H1 (cell line): ENCODE data around the gene GCLC. TPM values are rescaled to one million over a fixed set of nuclear protein-coding genes. Genes with fewer than 3 reads are reported as not detected.

Experiments
- POLR2AphosphoS5 ChIP-seq: IDR thresholded peaks from 2 replicates; pipeline ENCODE4 v1.6.1; 2011; ENCODE audit warnings: low read depth, low read length
- SP2 ChIP-seq: IDR thresholded peaks from 2 replicates; pipeline ENCODE4 v1.6.1; 2012; ENCODE audit warnings: mild to moderate bottlenecking, low read length, inconsistent platforms
- polyA plus RNA-seq, 7 experiments: library from polyadenylated mRNA; depleted of rRNA in 3 of 7; stranded (reverse) in 5 of 7; unstranded in 2 of 7; fragments of >200 nt in 5 of 7; fragments of 200-250 nt in 2 of 7; gene quantifications; 1 replicate in 5 of 7; 2 replicates in 1 of 7; 4 replicates in 1 of 7; pipeline versions ENCODE4 v1.2.1 to v1.2.3, GENCODE V29; 2011 to 2013; ENCODE audit warnings: missing spikeins in 2 of 7, mixed read lengths in 2 of 7
- total RNA-seq: library from RNA; stranded (reverse); fragmentation: NEBNext Ultra II Directional; extraction: Animal tissue kit (Norgen Biotek cat#: 25700); gene quantifications from 2 replicates; pipeline ENCODE4 v1.2.1, GENCODE V29; 2021

GCLC gene
- total and polyA plus RNA-seq, 2 of the 8 experiments (the other 6 are each of a cell fraction or from before 2014, with no cell fraction given) = 15.8 to 54.0 TPM

DNA sequence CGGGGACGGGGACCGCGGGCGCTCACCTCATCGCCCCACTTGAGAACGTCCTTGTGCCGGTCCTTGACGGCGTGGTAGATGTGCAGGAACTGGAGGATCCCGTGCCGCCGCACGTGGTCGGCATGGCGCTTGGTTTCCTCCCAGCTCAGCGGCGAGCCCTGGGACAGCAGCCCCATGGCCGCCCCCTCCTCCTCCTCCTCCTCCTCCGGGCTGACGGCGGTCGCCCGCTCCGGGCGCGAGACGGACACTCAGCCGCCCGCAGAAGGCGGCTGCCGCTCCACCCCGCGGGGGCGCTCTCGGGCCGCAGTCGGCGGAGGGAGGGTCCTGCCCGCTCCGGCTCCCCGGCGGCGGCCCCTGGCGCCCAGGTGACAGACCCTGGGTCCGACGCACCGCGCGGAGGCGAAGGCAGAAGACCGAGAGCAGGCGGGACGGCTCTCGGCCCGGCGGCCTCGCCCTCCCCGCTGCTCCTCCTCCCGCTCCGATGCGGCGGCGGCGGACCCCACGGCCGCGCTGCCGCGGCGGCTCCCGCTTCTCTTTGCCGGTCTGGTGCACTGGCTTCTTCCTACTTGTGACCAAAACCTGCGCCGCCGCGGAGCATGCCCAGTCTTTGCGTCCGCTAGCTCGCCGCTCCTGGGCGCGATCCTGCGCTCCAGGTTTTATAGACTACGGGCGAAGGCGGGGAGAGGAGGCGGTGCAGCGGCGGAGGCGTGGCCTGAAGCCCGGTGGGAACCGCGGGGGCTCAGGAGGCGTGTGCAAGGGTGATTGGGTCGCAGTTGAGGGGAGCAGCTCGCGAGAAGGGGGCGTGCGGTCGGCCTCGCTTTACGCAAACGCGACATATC is at the start of gene GCLC (continued):
- TF ChIP-seq POLR2AphosphoS5 (peak; percentile 77), SP2 (no peak)
